Measurements from ENCODE around the gene ARL8A.

Gene ARL8A

GRCh38 chr1:202135221-202135721 is 9.3 kb downstream of the ARL8A start:
- DNase-seq (ENCODE audit: low read depth) = no peak

GRCh38 chr1:202134645-202135172 is 9.8 kb downstream of the ARL8A start:
- DNase-seq (ENCODE audit: low read depth) = no peak

GRCh38 chr1:202133989-202134388 is 10.5 kb downstream of the ARL8A start:
- DNase-seq (ENCODE audit: low read depth) = no peak

DNA sequence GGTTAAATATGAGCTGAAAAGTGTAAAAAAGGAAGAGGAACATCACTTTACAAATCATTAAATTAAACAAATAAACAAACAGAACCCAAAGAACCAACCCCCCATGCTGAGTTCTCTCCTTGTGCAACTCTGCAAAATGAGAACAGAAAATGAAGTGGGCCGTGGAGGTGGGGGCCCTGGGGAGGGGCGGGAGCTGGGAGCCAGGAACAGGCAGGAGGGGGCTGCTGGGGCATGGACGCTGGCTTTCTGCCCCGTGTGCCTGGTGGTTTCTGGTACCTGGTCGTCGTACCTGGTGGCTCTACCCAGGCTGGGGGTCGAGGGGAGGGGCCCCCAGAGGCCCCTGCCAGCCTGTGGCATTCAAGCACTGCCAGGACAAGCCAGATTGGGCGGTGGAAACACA is 11.0 kb downstream of the ARL8A start:
- DNase-seq (ENCODE audit: low read depth) = no peak

DNA sequence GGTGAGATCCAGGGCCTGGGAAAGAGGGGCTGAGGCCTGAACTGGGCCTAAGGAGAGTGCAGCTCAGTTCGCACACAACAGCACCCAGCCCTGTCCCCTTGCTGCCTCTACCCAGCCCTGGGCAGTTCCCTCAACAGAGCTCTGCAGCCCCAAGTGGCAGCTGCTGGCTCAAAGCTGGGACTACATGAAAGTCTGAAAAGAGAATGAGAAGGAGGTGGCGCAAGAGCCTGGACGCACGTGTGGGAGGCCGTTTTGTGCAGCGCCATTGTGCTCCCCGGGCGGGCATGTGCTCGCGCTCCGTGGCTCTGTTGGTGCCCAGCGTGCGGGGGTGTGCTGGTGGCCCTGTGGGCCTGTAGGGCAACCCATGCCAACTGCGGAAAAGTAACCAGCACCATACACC is 11.5 kb downstream of the ARL8A start:
- no peak for DNase-seq (ENCODE audit: low read depth)

GRCh38 chr1:202131956-202132821 is 12.3 kb downstream of the ARL8A start:
- DNase-seq (ENCODE audit: low read depth) = no peak

- DNase-seq (ENCODE audit: low read depth) = no peak
Measured at GRCh38 chr1:202130816-202131522, 13.6 kb downstream of the ARL8A start.

- DNase-seq (ENCODE audit: low read depth) = no peak
Measured at GRCh38 chr1:202130297-202130721, 14.2 kb downstream of the ARL8A start.

GRCh38 chr1:202129453-202130296 is 14.9 kb downstream of the ARL8A start:
- no peak for DNase-seq (ENCODE audit: low read depth)

DNA sequence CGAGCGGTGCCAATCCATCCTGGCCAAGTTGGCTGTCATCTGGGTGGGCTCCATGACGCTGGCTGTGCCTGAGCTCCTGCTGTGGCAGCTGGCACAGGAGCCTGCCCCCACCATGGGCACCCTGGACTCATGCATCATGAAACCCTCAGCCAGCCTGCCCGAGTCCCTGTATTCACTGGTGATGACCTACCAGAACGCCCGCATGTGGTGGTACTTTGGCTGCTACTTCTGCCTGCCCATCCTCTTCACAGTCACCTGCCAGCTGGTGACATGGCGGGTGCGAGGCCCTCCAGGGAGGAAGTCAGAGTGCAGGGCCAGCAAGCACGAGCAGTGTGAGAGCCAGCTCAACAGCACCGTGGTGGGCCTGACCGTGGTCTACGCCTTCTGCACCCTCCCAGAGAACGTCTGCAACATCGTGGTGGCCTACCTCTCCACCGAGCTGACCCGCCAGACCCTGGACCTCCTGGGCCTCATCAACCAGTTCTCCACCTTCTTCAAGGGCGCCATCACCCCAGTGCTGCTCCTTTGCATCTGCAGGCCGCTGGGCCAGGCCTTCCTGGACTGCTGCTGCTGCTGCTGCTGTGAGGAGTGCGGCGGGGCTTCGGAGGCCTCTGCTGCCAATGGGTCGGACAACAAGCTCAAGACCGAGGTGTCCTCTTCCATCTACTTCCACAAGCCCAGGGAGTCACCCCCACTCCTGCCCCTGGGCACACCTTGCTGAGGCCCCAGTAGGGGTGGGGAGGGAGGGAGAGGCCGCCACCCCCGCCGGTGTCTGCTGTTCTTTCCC is 16.5 kb downstream of the ARL8A start:
- DNase-seq (ENCODE audit: low read depth) = no peak

- no peak for DNase-seq (ENCODE audit: low read depth)
Measured at GRCh38 chr1:202127061-202127460, 17.5 kb downstream of the ARL8A start.

- DNase-seq (ENCODE audit: low read depth) = no peak
Measured at GRCh38 chr1:202126426-202126825, 18.1 kb downstream of the ARL8A start.

DNA sequence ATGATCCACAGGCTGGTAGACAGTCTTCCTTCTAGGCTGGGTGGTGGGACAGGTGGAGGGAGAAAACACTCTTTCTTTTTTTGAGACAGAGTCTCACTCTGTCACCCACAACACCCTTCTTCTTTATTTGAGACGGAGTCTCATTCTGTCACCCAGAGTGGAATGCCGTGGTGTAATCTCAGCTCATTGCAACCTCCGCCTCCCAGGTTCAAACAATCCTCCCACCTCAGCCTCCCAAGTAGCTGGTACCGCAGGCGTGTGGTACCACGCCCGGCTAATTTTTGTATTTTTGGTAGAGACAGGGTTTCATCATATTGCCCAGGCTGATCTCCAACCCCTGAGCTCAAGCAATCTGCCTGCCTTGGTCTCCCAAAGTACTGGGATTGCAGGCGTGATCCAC is 18.9 kb downstream of the ARL8A start:
- DNase-seq (ENCODE audit: low read depth) = no peak

DNA sequence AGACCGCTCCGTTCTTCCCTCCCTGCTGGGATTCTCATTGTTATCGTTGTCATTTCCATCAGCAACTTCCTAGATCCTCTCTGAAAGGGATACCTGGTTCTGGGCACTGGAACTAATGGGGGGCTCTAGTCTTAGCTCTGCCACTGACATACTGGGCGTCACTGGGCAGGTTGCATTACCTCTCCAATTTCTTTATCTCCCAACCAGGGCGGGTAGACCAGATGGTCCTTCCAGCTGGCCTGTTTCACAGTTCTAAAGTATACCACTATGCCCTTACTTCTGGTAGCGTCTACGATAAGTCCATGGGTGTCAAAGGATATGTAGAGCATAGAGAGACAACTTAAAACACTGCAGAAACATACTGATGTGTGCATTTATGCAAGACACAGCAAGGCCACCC is 20.4 kb downstream of the ARL8A start:
- DNase-seq (ENCODE audit: low read depth) = no peak

DNA sequence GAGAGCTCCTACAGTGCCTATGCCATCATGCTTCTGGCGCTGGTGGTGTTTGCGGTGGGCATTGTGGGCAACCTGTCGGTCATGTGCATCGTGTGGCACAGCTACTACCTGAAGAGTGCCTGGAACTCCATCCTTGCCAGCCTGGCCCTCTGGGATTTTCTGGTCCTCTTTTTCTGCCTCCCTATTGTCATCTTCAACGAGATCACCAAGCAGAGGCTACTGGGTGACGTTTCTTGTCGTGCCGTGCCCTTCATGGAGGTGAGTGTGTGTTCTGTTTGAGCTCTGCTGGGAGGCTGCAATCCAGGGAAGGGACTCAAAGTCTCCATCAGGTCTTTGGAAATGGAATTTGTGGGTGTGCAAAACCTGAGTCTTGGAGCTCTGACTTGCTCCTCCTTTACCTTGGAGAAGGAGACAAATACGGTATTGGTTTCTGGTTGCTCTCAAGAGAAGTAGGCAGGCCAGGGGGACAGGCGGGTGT is 21.2 kb downstream of the ARL8A start:
- DNase-seq (ENCODE audit: low read depth) = no peak

DNA sequence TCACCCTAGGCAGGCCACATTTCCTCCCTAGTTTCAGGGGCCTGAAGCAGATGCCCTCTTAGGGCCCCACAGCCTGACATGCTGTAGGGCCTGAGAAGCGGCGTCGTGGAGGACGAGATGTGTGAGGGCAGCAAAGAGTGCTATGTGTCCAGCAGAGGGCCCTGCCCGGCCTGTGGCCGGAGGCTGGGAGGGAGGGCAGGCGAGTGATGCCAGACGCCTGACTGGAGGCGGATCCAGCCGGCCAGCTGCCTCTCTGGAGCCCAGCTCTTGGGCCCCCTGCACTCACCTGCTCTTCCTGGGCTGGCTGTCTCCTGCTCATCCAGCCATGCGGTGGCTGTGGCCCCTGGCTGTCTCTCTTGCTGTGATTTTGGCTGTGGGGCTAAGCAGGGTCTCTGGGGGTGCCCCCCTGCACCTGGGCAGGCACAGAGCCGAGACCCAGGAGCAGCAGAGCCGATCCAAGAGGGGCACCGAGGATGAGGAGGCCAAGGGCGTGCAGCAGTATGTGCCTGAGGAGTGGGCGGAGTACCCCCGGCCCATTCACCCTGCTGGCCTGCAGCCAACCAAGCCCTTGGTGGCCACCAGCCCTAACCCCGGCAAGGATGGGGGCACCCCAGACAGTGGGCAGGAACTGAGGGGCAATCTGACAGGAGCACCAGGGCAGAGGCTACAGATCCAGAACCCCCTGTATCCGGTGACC is 21.8 kb downstream of the ARL8A start, which contains the start of gene GPR37L1:
Gene GPR37L1 (plus strand): TSS at position 279 of the 697 bp plus-strand sequence. CDS start 47 bp downstream, at position 326.
- DNase-seq (ENCODE audit: low read depth) = no peak

GRCh38 chr1:202121006-202121405 is 23.5 kb downstream of the ARL8A start:
- DNase-seq (ENCODE audit: low read depth) = no peak

GRCh38 chr1:202117898-202118371 is 26.6 kb downstream of the ARL8A start:
- no peak for DNase-seq (ENCODE audit: low read depth)

DNA sequence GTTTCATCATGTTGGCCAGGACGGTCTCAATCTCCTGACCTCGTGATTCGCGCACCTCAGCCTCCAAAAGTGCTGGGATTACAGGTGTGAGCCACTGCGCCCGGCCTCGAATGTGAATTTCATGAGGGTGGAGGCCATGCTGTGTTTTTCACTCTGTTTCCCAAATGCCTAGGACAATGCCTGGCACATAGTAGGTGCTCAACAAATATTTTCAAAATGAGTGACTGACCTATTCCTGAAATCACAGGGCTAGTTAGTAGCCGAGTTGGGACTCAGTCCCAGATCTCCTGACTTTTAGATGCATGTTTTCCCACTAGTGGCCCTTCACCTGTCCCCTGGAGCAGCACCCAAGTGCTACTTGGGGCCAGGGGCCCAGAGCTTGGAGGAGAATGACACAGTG is 28.2 kb downstream of the ARL8A start:
- no peak for DNase-seq (ENCODE audit: low read depth)

- no peak for DNase-seq (ENCODE audit: low read depth)
Measured at GRCh38 chr1:202113690-202114300, 30.7 kb downstream of the ARL8A start.
